MM.1S (cell line): ENCODE results near the gene CHAF1A.

Experiments
- EZH2 ChIP-seq: fragments of 300-600 bp; sonication (generic); optimal IDR thresholded peaks from 2 replicates; pipeline ENCODE3; 2017; ENCODE audit warnings: low read depth, mild to moderate bottlenecking, antibody characterized with exemption, low read length, mixed read lengths
- TF ChIP-seq, protein P1 (sequence below): fragments of 300-600 bp; sonication (generic); IDR thresholded peaks from 2 replicates; pipeline ENCODE4 v1.5.1; 2016; ENCODE audit warnings: antibody characterized with exemption, low read length, mixed read lengths

DNA sequence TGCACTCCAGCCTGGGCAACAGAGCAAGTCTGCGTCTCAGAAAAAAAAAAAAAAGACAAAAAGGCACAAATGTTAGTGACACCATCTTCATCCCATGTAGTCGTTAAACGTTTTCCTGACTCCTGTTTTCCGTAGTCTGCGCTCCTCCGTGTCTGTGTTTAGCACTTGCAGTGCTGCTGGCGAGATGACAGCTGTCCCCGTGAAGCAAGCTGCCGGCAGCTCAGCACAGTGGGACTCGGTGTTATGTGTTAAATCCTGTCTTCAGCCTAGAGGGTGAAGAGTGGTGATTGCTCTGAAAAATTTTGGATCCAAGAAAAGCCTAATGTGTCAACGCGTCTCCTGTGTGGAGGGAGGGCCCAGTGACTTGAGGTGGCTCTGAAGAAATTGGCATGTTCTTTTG is 36.8 kb downstream of the CHAF1A start:
- TF ChIP-seq EZH2, result no peak
- TF ChIP-seq, protein P1, sequence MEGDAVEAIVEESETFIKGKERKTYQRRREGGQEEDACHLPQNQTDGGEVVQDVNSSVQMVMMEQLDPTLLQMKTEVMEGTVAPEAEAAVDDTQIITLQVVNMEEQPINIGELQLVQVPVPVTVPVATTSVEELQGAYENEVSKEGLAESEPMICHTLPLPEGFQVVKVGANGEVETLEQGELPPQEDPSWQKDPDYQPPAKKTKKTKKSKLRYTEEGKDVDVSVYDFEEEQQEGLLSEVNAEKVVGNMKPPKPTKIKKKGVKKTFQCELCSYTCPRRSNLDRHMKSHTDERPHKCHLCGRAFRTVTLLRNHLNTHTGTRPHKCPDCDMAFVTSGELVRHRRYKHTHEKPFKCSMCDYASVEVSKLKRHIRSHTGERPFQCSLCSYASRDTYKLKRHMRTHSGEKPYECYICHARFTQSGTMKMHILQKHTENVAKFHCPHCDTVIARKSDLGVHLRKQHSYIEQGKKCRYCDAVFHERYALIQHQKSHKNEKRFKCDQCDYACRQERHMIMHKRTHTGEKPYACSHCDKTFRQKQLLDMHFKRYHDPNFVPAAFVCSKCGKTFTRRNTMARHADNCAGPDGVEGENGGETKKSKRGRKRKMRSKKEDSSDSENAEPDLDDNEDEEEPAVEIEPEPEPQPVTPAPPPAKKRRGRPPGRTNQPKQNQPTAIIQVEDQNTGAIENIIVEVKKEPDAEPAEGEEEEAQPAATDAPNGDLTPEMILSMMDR, result no peak
